NCI-H1417 (cell line): ENCODE results near the gene BAIAP2L1.

ENCODE experiments used
- DNase-seq, 3 experiments: peaks; one replicate each; lab custom pipeline; 2025; lab: John Stamatoyannopoulos, UW

Gene BAIAP2L1

DNA sequence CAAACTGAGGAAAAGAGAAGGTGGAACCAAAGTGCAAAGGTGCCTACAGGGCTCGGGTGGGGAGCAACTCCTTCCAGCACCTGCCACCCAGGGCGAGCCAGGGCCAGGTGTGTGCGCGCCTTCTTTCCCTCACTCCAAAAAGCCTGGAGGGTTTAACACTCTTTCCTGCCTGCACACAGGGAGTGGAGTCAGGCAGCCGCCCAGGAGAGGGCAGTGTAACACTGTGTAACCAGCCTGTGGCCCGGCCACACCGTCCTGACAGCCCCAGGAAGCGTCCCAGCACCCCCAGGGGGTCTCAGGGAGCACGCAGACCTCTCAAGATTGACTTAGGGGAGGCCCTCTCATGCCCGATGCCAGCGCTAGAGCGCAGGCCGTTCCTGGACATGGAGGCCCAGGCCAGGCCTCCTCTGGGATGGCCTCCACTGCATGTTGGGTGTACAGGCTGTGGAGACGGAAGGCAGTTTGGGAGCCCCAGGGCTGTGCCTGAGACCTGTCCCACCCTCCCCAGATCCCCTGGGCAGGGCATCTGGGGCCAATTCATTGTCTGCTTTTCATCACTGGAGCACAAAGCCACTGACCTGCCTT, 106.0 kb downstream of the BAIAP2L1 start:
- DNase-seq: peak; percentile 60 to 79 (median 61)

DNA sequence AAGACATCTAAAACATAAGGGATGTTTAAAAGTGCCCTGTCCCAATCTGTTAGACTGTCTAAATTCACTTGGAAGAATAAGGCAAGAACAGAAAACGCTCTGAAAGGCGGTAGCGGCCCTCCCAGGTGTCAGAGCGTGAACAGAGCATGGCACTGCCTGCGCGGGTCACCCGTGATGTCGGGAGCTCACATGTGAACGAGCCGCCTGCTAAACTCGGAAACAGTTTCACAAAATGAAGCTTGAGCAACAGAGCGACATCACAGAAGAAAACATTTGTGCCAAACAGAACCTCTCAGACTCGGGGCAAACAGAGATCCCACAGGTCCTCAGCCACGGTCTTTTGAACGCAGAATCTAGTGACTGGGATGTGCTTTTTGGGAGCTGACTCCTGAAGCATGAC, 106.6 kb downstream of the BAIAP2L1 start:
- no peak for DNase-seq

DNA sequence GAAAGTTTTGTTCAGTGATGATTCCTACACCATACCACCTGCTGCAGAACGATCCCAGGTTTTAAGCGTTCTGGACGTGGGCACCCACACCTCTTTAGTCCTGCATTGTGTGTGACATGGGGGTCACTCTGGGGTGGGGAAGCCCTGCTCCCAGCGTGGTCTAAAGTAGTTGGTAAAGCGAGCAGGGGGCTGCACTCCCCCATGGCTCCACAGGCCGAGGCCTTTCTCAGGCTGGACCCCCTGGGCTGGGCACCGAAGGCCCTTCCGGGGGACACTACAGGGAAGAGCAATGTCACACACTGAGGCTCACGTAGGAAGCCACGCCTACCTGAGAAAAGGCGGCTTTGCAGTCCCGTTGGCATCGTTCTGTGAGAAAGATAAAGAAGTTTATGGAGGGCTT, 107.1 kb downstream of the BAIAP2L1 start:
- DNase-seq: no peak

DNA sequence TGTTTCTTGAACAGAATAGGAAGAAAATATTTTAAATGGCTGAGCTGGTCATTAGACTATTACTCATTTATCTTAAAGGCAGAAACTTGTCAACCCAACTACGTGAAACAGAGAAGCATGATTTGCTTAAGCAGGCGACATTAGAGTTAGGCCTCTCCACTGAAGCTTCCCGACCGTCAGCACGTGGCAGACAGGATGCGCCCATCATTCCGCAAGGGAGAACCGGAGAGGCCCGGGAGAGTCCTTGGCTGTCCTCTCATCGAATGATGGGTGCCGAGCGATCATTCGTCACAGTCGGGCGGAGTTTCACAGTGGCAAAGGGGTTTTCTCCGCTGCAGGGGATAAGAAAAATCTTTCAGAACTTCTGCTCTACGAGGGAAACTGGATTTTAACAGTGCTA, 107.6 kb downstream of the BAIAP2L1 start:
- no peak for DNase-seq

DNA sequence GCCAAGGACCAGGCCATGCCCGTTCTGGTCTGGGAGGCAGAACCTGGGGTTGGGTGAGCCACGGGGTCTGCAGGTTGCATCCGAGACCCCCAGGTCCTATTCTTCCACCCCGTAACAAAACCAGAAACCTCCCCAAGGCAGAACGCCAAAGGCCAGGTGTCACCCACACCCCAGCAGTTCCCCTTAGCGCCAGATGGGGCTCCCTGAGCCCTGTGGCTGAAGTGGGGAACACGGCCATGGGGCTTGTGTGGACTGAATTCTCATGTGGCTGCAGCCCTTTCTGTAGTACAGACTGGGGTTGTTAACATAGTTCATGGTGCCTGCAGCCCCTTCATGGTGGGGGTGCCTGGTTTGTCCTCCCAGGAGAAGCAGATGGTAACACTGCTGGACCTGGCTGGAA, 109.2 kb downstream of the BAIAP2L1 start:
- no peak for DNase-seq

DNA sequence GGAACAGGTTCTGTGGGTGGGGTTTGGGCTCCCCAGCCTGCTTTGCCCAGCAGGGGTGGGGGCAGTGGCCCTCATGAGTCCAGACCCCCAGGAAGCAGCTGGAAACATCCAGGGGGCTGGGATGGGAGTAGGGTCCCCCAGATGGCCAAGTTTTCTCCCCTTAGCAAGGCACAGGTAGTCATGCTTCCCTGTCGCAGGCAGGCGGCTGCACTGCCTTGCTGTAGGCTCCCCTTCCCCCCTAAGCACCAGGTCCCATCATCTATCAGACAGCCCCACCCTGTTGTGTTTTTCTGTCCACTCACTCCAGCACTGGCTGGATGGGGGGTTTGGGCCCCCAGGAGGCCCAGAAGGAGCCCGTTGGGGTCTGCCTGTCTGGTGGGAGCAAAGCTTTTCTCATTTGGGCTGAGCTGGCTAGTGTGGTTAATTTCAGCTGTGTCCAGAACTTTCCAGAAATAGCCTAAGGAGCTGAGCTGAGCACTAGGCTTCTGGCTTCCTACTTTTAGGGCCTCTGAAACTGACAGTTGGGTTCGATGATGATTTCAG, 111.5 kb downstream of the BAIAP2L1 start:
- no peak for DNase-seq

DNA sequence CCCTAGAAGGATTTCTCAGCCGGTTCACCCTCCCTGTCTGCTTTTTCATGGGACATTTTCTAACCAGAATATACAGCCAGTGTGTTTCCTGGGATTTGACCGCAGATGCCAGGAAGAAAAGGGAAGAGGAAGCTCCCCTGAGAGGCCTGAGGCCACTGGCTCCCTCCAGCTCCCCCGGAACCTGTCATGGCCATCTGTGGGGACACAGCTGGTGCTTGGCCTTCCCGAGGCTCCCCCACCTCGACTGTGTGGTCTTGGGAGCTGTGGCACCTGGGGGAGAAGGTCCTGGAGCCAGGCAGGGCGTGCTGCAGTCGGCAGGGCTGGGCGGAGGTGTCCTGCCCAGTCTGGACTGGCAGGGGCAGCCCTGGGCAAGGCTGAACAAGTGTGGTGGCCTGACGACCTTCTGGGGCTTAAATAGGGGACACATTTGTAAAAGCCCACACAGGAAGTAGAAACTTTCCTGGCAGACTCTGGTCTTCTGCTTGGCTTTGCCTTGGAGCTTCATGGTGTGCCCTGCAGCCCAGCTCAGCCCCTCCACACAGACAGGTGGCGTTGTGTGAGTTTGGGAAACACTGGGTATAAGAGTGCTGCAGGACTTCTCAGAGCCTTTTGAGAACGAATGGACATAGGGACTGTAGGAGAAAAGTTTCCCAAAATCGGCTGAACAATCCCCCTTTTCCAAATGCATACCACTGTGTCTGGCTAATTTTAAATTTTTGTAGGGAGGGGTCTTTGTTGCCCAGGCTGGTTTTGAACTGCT, 112.6 kb downstream of the BAIAP2L1 start:
- DNase-seq: no peak

DNA sequence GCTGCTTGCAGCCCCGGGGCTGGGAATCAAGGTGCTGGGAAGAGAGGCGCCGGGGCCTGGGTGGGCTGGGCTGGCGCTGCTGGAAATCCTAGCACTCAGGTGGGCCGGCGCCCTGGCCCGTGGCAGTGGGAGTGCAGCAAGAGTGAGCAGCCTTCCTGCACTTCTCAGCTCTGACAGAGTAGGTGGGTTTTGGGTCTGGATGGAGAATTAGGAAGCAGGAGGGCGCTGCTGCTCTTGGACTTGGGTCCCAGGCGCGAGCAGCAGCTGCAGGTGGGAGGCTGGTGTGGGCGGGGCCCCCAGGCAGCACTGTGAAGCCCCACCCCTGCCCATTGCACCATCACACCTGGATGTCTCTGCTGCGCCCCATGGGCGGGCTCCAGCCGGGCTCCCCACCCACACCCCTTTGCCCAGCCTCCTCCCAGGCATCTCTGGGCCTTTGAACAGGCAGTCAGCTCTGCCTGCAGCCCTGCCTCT, 113.4 kb downstream of the BAIAP2L1 start:
- peak in 2 of 3 experiments; percentile 12 to 20 for DNase-seq

DNA sequence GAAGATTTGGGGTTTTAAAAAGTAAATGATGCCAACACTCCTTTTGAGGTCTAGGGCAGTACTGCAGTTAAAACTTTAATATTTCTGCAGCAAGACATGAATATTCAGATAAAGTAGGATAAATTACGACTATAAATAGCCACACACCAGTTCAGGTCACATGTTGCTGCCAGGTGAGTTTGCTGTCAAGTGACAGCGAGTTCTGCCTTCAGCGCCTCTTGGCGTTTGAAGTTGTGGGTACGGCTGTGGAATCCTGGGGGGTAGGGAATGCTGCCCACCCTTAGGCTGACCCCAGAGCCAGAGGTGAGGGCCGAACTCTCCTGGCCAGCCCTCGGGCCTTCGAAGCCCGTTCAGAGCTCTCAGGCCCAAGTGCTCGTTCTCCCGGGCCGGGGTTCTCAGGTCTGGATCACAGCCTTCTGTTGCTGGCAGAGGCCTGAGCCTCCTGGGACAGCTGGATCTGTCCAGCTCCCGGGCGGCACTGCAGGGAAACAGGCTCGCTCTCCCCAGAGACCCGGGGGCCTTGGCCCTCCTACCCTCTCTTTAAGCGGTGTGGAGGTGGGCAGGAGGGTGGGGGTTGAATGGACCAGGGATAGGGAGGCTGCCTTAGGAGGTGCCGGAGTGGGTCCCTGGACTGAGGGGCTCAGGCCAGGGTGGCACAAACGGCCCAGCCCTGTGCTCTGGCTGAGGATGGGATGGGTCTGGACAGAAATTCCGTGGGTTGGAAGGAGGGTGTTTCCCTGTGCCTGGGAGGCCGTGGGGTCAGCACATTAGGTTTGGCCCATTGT, 114.0 kb downstream of the BAIAP2L1 start:
- no peak for DNase-seq

DNA sequence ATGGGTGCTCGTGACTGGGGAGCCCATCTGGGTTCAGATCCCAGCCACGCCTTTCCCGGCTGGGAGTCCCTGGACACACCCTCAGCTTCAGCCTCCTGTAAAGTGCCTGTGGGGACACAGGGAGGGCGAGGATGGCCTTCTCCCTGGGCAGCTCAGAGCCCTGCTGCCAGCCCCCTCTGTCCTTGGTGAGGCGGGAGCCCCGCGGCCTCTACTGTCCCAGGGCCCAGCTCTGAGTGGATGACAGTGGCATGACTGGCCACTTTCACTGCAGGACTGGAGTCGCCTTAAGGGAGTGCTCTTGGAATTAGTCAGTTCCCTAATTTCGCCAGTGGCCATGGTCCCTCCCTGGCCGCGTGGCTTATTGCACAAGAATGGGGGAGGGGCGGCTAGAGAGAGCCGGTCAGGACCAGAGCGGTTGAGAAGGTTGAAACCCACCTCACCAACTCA, 114.8 kb downstream of the BAIAP2L1 start:
- DNase-seq: no peak

DNA sequence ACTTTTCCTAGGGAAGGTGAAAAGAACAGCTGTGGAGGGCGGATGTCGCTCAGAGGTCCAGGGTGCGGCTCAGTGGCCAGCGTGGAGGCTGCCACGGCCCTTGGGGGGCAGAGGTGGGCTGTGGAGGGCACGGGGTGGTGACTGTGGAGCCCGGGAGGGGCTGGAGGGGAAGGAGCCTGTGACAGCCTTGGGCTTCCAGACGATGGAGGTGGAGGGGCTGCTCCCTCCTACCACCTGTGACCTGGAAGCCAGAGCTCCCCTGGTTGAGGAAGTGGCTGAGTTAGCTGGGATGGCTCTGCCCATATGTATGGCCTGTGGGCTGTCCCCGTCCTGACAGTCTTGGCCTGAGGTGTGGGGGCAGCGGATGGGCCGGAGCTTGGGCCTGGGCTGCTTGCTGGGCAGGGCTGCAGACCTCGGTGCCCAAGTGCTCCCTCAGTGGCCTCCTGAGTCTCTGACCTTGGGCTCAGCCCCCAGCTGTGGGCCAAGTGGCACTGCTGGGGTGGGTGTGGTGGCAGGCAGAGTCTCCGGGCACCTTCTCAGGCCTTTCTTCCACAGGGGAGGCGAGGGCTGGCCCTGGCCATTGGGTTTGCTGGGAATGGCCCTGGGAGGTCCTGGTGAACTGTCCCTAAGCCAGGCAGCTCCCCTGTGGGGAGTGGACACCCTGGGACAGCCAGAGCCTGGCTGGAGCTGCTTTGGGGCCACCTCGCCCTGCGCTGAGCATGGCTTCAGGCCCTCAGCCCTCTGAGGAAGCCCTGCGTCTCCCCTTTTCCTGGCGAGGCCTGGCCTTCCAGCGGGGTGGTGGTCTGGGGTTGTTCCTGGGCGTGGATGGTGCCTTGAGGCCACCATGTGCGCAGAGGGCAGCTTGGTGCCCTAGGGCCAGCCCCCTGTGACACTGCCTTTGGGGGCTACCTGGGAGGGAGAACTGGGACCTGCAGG, 115.5 kb downstream of the BAIAP2L1 start:
- DNase-seq: no peak

DNA sequence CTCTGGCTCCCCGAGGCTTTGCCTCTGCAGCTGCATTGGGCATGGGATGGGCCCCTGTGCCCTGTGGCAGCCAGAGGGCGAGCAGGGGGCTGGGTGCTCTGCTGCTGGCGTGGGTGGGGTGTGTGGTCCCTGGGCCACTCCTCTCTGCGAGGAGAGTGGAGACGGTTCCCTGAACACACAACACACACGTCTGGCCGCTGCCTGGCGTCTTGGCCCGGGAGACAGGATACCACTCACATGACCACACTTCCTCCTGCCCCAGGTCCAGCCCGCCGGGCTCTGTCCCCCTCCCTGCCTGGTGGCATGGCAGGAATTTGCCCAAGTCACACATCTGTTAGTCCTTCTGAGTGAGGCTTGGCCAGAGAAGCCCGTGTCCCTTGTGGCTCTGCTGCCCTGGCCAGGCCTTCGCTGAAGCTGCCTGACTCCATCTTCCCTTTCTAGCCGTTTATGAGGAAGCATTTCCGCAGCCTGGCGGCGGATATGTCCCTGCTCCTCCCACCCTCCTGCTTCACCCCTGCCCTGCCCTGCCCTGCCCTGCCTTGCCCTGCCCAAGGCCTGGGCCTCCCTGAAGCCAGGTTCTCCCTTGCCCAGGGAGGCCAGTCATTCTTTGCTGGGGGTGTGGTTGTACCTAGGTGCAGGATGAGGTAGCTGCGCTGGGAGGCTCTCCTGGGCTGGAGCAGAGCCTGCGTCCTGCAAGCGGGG, 116.4 kb downstream of the BAIAP2L1 start:
- DNase-seq: no peak

DNA sequence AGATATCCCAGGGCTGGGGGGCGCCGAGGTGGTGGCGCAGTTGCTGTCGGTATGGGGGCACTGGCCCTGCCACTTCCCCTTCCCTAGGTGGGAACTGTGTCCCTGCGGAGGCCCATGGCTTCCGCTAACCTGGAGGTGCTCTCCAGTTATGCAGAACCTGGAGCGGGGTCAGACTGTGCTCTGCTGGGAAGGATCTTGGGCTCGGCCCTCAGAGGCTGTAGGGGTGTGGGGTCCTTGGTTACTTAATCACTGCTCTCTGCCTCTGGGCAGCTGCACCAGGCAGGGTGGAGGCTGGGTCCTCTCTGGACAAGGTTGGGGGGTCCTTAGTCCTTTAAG, 117.0 kb downstream of the BAIAP2L1 start:
- DNase-seq: no peak

DNA sequence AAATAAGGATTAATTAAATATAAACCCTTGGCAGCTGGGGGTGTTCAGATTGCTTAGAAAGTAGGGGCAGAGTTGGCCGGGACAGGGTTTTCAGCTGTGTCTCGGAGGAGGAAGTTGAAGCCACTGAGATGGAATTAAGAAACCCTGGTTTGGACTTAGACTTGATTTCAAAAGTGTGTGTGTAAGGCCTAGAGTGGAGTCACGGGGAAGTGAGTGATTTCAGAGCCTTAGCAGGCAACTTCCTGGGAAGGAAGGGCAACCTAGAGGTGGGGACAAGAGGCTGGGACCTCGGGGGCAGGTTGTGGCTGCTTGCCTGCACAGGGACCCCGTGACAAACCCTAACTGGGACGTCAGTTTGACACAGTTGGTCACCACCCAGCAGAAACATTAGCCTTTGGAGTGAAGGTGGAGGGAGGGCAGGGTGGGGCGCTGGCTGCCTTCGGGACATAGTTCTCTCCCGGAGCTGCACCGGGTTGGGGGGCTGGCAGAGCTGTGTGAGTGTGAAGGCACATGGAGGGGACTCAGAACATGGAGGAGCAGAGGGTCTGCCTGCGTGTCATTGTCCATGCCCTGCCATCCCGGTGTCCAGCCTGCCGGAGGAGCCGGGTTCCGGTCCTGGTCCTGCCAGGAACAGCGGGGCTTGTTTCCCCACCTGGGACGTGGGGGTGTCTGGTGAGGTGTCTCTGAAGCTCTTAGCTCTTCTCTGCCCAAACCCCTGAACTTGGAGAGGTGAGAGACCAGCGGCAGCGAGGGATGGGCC, 117.6 kb downstream of the BAIAP2L1 start:
- no peak for DNase-seq

DNA sequence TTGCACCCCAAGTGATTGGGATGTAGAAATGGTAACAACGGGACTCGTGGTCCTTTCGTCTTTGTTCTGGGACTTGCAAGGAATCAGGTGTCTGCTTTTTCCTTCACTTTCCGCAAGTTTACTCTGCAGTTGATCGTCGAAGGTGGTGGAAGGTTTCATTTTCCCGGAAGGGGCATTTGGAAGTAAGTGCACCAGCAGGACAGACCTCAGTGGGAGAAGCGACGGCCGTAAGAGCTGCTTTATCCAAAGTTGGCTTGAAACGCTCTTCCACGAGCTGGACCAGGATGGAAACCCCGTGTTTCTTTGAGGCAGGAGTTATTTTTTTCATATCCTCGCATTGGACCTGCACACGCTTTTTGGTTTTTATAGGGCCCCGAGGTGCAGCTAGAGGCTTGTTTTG, 118.2 kb downstream of the BAIAP2L1 start:
- DNase-seq: peak in 1 of 3 experiments; percentile 17

DNA sequence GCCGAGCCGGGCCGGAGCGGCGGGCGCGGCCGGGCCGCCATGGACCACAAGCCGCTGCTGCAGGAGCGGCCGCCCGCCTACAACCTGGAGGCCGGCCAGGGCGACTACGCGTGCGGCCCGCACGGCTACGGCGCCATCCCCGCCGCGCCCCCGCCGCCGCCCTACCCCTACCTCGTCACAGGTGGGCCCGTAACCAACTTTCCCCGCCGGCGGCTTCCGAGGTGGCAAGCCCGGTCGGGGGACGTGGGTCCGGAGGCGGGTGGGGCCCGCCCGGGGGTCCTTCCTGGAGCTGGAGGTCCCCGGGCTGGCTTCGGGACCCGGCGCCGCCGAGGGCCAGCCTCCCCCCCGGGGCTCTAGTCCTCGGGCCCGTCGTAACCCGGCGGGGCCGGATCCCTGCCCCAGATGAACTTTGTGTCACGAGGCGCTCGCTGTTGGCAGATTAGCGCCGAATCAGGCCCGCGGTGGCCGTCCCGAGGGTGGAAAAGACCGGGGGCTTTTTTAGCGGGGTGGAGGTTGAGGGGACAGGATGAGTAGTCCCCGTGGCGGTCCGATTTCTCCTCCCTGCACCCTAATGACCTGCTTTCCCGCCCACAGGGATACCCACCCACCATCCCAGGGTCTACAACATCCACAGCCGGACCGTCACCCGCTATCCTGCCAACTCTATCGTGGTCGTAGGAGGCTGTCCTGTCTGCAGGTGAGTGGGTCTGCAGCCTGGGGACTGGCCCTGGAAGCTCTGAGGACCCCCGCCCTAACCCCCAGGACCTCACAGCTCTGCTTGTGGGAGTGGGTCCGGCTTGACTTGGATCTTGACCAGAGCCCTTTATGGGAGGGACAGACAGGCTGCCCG, 118.9 kb downstream of the BAIAP2L1 start:
- DNase-seq: peak in 2 of 3 experiments; percentile 60 to 70

DNA sequence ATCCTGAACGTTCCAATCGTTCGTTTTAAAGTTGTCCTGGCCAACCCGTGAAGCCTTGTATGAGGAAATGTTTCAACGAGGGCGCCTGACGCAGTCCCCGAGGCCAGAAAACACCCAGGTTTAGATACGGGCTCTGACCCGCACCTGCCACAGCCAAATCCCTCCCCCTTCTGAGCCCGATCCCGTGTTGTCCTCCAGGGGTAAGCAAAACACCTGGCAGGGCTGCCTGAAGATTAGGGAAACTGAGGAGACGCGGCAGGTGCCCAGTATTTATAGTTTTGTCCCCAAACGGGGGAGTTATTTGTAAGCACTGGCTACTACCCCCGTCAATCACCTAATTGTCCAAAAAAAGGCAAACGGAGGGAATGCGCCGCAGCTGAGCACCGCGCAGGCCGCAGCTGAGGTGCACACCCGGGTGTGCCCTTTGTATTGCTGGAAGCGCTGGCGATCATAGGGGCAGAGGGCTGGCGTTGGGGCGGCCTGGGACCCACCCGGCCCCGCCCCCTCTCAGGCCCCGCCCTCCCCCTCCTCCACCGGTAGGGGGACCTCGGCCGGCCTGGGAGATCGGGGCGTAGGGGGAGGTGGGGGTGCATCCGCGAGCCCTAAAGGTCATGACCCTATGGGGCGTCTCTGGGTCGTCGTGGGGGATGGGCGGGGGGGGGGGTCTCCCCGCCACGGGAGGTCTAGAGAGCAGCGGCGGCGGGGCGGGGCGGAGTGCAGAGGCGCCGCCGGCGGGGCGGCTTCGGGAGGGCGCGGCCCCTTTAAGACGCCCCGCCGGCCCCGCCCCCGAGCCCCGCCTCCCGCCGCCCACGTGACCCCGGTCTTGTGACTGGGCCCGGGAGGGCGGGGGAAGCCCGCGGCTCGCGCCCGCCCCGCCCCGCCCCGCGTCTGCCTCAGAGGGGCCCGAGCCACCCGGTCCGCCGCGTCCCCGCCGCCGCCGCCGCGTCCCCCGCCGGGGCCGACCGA, 119.8 kb downstream of the BAIAP2L1 start, which contains the start of gene BRI3:
Gene BRI3, plus strand, starts transcription at position 896 of the 966 bp plus-strand sequence. CDS start 110 bp downstream, outside the sequence.
- peak; percentile 95 to 96 (median 95) for DNase-seq

DNA sequence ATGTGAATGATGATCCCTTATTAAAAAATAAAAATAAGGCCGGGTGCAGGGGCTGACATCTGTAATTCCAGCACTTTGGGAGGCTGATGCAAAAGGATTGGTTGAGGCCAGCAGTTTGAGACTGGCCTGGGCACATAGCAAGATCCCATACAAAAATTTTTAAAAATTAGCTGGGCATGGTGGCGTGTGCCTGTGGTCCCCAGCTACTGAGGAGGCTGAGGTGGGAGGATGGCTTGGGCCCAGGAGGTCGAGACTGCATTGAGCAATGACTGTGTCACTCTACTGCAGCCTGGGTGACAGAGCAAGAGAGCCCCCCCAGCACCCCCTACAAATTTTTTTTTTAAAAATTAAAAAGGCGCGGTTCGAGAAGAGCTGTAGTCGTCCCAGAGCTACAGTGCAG, 120.6 kb downstream of the BAIAP2L1 start:
- DNase-seq: no peak
